ENCODE measurements around the gene RASGRF2. TPM values are rescaled to one million over a fixed set of nuclear protein-coding genes. Genes with fewer than 3 reads are reported as not detected.

Gene RASGRF2
- total and polyA plus RNA-seq, 2 of the 13 experiments (the other 11 are each of a cell fraction or from before 2014, with no cell fraction given) = 23.6 to 29.0 TPM

GRCh38 chr5:80982093-80982492 lies 21.9 kb downstream of the RASGRF2 start:
- Histone ChIP-seq H3K27me3 (ENCODE audit: control insufficient read depth in 1 of 2, insufficient read depth in 2 of 2, low read length in 2 of 2) (no peaks in the 10 kb centered on the region), H4K20me1 (ENCODE audit: insufficient read depth, low read length) (no peaks in the 10 kb centered on the region; the same call in 1 of the 2 replicates), H3K4me3 (replicated peaks in 1 of 3; ENCODE audit: insufficient read depth in 1 of 3, low read depth in 2 of 3, low read length in 3 of 3) (no peak overlapping the region), H3K36me3 (replicated peaks in 1 of 2; ENCODE audit: control insufficient read depth in 1 of 2, insufficient read depth in 2 of 2, low read length in 2 of 2) (peaks cover 3 to 6% of the 10 kb centered on the region in 2 experiments; a peak in 2 of 5 replicates), H2AFZ (ENCODE audit: low read length) (no peak overlapping the region), H3K27ac (ENCODE audit: extremely low read length, insufficient read depth, low read length) (no peak overlapping the region), H3K9me3 (ENCODE audit: low read length) (no peaks in the 10 kb centered on the region), H3K9ac (ENCODE audit: insufficient read depth, low read depth, low read length) (no peak overlapping the region), H3K79me2 (ENCODE audit: insufficient read depth, low read length) (peaks cover 83% of the 10 kb centered on the region), H3K4me2 (ENCODE audit: low read depth, low read length) (no peak overlapping the region), H3K4me1 (ENCODE audit: insufficient read depth, low read length) (peaks cover 44% of the 10 kb centered on the region)
- BruUV-seq (replicated peaks) = no TSS peak
- ChIA-PET CTCF (ENCODE audit: low intra/inter-chr PET ratio, low total read pairs) (no interaction called here), POLR2A (no interaction called here)
- DNase-seq (ENCODE audit: low spot score) (no peak), ATAC-seq (no peak), FAIRE-seq (no peak)
- intact Hi-C loops (cut with micrococcal nuclease; ENCODE audit: unreplicated experiment) (no loop called here), in situ Hi-C loops (cut with HindIII; ENCODE audit: extremely low pct_ligation_motif_present, low pct_unique_long_range_greater_than_20kb) (no loop called here)
- 85% methylated on average over 4 of the region's 4 CpGs for WGBS (ENCODE audit: low lambda C conversion rate)
- TF ChIP-seq PITX1 (CRISPR knock-in tag; IDR thresholded peaks at IDR 0.05) = no peak

- WGBS (ENCODE audit: low lambda C conversion rate) = 93% methylated on average over 2 of the region's 2 CpGs
- DNase-seq (ENCODE audit: low spot score) (no peak), FAIRE-seq (no peak), ATAC-seq (no peak)
- CTCF ChIA-PET (ENCODE audit: low intra/inter-chr PET ratio, low total read pairs) = no interaction called here
- intact Hi-C loops (cut with micrococcal nuclease; ENCODE audit: unreplicated experiment) (no loop called here), in situ Hi-C loops (cut with HindIII; ENCODE audit: extremely low pct_ligation_motif_present, low pct_unique_long_range_greater_than_20kb) (no loop called here)
- H3K4me1 ChIP-seq (ENCODE audit: insufficient read depth, low read length) = peaks cover 61% of the 10 kb centered on the region
- H4K20me1 ChIP-seq (ENCODE audit: insufficient read depth, low read length) = no peaks in the 10 kb centered on the region; the same call in 1 of the 2 replicates
- POLR2A ChIA-PET = interaction anchor here (1.2 kb wide), 1 partner anchor 25 kb away, joined by 3 read pairs; the partner anchor contains the start of gene RASGRF2
- no TSS peak for BruUV-seq (replicated peaks)
- H3K9ac ChIP-seq (ENCODE audit: insufficient read depth, low read depth, low read length) = no peak overlapping the region
- H3K27ac ChIP-seq (ENCODE audit: extremely low read length, insufficient read depth, low read length) = no peak overlapping the region
- peaks cover 3 to 6% of the 10 kb centered on the region in 2 experiments; a peak in 2 of 5 replicates for H3K36me3 ChIP-seq (replicated peaks in 1 of 2; ENCODE audit: control insufficient read depth in 1 of 2, insufficient read depth in 2 of 2, low read length in 2 of 2)
- H3K4me3 ChIP-seq (replicated peaks in 1 of 3; ENCODE audit: insufficient read depth in 1 of 3, low read depth in 2 of 3, low read length in 3 of 3) = no peak overlapping the region
- no peaks in the 10 kb centered on the region for H3K27me3 ChIP-seq (ENCODE audit: control insufficient read depth in 1 of 2, insufficient read depth in 2 of 2, low read length in 2 of 2)
- peaks cover 83% of the 10 kb centered on the region for H3K79me2 ChIP-seq (ENCODE audit: insufficient read depth, low read length)
- no peak overlapping the region for H2AFZ ChIP-seq (ENCODE audit: low read length)
- H3K9me3 ChIP-seq (ENCODE audit: low read length) = no peaks in the 10 kb centered on the region
- H3K4me2 ChIP-seq (ENCODE audit: low read depth, low read length) = no peak overlapping the region
- TF ChIP-seq ZNF816 (CRISPR knock-in tag; IDR thresholded peaks at IDR 0.05; ENCODE audit: borderline replicate concordance) (no peak), NAIF1 (CRISPR knock-in tag; IDR thresholded peaks at IDR 0.05; ENCODE audit: borderline replicate concordance) (no peak), ZNF674 (CRISPR knock-in tag; IDR thresholded peaks at IDR 0.05; ENCODE audit: low read depth) (no peak), TRIM24 (CRISPR knock-in tag; IDR thresholded peaks at IDR 0.05) (no peak), ZFP62 (CRISPR knock-in tag; IDR thresholded peaks at IDR 0.05) (no peak), STAG1 (CRISPR knock-in tag; IDR thresholded peaks at IDR 0.05) (no peak), ARID4A (CRISPR knock-in tag; IDR thresholded peaks at IDR 0.05; ENCODE audit: borderline replicate concordance) (no peak), BHLHE40 (IDR thresholded peaks at IDR 0.05; ENCODE audit: low read length) (no peak)
- TF ChIP-seq, protein P1, sequence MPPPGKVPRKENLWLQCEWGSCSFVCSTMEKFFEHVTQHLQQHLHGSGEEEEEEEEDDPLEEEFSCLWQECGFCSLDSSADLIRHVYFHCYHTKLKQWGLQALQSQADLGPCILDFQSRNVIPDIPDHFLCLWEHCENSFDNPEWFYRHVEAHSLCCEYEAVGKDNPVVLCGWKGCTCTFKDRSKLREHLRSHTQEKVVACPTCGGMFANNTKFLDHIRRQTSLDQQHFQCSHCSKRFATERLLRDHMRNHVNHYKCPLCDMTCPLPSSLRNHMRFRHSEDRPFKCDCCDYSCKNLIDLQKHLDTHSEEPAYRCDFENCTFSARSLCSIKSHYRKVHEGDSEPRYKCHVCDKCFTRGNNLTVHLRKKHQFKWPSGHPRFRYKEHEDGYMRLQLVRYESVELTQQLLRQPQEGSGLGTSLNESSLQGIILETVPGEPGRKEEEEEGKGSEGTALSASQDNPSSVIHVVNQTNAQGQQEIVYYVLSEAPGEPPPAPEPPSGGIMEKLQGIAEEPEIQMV (CRISPR knock-in tag; IDR thresholded peaks at IDR 0.05; ENCODE audit: low read depth) = no peak
- TF ChIP-seq, protein P2, sequence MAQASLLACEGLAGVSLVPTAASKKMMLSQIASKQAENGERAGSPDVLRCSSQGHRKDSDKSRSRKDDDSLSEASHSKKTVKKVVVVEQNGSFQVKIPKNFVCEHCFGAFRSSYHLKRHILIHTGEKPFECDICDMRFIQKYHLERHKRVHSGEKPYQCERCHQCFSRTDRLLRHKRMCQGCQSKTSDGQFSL (CRISPR knock-in tag; IDR thresholded peaks at IDR 0.05) = no peak
These were observed 25.6 kb downstream of the RASGRF2 start for GRCh38 chr5:80985600-80986228.

Data from HepG2 (cell line).